Activated CD8-positive, alpha-beta memory T cell treated with anti-CD3 and anti-CD28 coated beads, Interleukin-2, amount 50 U/mL, for 24 hours (primary cell): Measurements from ENCODE around the gene CSNK1A1.
"Not testable (repeated sequence)": the region's sequence is repeated elsewhere in the genome, so short reads cannot be mapped to it uniquely, and the experiment has no call there.

ENCODE experiments used
- DNase-seq: peaks from one replicate; pipeline ENCODE4 v3.0.0-alpha.2; 2020; ENCODE audit errors: extremely low read depth

Gene CSNK1A1

DNA sequence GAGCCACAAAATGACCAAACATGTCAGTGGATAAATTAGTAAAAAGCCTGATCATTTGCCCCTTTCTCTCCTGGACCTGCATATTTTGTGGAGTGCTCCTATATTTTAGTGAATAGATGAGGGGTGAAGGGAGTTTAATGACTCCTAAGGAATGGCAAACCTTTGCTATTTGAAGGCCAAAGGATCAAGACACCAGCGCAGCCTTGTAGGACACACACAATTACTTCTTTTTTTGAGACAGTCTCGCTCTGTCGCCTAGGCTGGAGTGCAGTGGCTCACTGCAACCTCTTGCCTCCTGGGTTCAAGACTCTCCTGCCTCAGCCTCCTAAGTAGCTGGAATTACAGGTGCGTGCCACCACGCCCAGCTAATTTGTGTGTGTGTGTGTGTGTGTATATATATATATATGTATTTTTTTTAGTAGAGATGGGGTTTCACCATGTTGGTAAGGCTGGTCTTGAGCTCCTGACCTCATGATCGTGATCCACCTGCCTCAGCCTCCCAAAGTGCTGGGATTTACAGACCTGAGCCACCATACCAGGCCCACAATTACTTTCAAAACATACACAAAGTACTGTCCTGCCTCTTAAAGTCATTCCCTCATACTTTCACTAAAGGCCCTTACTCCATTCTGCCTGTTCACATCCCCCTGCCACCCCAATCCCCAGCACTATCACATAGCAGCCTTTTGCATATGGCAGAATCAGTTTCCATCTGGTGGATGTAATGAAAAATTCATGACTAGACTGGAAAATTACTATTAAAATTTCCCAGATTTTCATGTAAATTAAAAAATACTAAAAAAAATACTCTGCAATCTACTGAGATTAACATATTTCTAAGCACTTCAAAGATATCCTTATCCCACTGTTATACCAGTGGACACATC is 60.4 kb downstream of the CSNK1A1 start:
- DNase-seq = no peak

DNA sequence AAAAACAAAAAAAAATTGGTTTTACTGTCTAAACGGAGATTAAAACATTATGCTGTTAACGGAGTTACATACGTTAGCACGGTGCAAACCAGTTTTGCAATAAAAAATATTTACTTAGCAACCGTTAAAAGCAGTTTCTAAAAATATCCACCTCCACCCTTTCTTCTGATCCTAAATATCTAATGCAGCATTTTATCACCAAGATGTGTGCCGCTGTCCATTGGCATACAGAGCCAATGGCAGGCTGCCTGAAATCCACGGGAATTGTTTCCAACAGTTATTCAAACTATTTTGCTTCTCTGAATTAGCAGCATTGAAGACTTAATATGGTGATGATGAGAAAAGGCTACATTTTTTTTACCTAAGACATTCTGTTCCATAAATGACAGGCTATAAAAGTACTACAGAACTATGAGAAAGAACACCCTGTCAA is 61.6 kb downstream of the CSNK1A1 start:
- DNase-seq = no peak

DNA sequence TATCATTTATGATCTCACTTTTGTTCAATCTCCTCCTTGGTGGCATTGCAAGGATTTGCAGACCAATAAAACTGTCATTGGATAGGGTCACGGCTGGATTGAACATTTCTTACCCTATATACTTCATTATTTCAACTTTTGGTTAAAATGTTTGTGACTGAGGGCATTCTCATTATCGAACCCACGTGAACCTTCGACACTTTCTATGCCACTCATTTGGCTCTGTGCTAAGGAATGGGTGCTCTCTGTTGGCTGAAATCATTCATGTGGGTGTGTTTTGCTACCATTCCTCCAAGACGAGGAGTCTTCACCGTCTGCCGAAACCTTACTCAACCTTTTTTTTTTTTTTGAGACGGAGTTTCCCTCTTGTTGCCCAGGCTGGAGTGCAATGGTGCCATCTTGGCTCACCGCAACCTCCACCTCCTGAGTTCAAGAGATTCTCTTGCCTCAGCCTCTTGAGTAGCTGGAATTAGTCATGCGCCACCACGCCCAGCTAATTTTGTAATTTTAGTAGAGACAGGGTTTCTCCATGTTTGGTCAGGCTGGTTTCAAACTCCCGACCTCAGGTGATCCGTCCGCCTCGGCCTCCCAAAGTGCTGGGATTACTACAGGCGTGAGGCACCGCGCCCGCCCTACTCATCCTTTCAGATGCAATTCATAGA is 62.5 kb downstream of the CSNK1A1 start:
- no peak for DNase-seq

DNA sequence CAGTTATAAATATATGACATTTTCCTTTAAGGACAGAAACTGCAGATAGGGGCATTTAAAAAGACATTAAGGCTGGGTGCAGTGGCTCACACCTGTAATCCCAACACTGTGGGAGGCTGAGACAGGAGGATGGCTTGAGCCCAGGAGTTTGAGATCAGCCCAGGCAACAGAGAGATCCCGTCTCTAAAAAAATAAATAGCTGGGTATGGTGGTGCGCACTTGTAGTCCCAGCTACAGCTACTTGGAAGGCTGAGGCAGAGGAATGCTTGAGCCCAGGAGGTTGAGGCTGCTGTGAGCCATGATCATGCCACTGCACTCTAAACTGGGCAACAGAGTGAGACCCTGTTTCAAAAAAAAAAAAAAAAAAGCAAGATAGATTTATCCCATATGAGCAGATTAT is 63.6 kb downstream of the CSNK1A1 start:
- DNase-seq = no peak

DNA sequence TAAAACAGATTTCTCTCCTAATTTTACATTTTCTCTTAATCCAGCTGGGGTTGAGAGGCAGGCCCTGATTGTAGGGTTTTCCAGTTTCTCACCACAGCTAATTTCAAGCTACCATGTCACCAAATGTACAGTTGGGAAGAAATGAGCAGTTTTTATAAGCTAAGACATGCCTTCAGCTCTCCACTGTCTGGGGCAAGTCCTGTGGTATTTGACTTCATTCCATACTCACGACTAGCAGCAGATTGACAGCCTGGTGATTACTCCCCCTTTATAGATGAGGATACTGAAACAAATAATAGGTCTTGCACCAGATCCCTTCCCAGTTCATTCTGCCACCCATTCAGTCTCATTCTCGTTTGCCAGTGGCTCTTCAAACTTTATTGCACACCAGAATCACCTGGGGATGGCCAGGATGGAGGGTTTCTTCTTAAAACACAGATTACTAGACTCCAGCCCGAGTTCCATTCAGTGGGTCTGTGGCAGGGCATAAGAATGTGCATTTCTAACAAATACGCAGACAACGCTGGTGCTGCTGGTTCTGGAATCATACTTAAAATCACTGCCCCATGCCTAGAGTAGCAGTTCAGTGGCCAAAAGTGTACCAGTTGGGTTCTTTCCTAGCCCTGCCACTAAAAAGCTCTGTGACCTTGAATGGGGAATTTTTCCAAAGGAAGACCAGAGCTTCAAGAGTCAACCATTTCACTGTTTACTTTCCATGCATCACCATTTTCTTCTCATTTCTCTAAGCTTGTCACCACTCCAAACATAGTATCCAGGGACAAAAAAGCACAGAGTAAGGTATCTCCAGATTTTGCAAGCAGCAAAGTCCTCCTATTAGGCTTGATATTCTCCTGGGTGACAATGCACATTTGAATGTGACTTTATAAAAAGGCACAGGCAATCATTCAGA is 64.3 kb downstream of the CSNK1A1 start:
- no peak for DNase-seq

DNA sequence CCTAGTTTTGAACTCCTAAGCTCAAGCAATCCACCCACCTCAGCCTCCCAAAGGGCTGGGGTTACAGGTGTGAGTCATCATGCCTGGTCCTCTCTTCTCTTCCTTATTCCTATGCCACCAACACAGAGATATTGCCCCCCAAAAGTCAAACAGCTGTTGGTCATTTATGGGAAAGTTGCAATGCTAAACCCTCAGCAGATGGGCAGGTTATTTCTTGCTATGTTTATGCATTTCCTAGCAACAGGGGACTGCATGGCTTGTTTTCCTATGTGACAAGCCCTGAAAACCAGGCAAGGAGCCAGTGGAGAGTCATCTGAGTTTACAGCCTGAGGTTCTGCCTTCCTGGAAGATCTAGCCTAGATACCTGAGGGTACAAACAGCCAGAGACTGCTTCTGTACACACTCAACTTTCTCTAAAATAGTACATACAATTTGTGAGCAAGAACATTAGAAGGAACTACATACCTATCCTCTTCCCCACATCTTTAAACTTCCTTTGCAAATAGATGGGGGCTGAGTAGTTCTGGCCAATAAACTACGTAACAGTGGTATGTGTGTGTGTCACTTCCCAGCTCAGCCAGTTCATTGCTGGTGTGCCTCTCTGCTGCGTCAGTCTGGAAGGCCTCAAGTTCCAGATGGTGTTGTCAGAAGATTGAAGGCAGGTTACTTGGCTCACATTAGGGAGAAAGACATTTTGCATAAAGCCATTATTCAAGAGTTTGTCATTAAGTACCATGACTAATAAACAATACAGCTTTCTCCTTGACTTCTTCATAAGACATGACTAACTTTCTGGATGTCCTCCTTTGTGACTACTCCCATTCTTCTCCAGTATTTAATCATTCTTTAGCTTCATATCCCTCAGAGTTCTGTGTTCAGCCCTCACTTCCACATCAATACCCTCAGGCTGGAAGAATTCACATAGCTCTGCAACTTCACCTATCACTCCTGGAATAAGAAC is 65.3 kb downstream of the CSNK1A1 start:
- no peak for DNase-seq

DNA sequence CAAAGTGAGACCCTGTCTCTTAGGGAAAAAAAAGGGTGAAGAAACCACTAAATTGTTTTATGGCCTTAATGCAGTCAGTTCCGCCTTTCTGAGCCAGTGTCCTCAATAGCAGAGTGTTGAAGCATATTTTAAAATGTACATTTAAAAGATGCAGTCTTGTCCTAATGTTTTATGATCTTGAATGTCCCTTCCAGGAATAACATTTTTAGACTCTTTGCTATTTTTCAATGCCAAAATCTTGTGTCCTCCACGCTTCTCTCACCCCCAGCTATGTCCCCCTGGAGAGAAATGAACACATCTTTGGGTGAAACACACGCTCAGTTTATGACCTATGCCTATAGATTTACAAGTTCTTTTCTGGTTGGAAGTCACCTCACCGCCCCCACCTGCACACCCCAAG is 69.8 kb downstream of the CSNK1A1 start:
- no peak for DNase-seq

DNA sequence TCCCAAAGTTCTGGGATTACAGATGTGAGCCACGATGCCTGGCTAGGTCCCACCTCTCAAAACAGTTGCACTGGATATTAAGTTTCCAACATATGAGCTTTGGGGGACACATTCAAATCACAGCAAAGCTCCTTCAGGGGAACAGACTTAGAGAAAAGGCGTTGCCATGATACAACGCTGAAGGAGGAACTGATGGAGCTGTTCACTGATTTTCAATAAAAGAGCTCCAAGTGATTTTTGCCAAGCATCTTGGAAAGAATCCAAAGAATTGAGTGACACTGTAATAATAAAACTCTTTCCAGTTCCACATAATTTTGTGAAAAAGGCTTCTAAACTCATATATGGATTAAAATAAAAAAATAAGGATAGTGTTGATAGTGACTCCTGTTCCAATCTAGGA is 72.5 kb downstream of the CSNK1A1 start:
- DNase-seq = no peak

DNA sequence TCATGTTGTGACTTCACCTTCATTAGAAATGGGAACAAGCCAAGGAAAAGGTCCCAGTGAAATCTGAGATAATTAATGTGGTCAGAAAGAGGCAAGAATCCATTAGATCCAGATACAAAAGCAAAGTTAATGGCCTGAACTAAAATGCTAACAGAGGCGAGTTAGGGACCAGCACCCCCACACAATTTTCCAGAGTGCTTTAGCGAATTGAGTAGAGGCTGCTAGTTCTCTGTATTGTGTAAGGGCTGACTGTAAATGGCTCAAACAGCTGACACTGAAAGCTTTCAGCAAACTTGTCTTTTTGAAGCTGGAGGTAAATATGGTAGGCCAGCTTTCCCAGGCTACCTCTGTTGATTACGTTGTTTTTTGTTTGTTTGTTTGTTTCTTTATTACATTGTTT is 75.5 kb downstream of the CSNK1A1 start:
- DNase-seq = no peak

DNA sequence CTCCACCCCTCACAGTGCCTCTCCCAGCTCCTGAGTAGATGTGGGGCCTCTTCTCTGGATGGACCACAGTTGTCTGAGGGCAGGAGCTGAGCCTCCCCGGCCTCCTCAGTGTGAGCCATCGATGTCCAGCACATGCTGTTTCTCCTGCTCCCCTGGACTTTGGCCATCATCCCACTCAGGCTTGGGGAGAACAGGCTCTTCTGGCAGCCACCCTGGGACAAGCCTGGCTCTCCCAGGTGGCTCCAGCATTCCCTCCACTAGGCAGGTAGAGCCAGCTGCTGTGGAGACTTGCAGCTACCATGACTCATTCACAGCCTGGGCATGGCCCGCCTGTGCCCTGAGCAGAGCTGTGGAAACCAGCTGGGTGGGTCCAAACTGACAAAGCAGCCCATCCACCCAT is 77.0 kb downstream of the CSNK1A1 start:
- DNase-seq = no peak

DNA sequence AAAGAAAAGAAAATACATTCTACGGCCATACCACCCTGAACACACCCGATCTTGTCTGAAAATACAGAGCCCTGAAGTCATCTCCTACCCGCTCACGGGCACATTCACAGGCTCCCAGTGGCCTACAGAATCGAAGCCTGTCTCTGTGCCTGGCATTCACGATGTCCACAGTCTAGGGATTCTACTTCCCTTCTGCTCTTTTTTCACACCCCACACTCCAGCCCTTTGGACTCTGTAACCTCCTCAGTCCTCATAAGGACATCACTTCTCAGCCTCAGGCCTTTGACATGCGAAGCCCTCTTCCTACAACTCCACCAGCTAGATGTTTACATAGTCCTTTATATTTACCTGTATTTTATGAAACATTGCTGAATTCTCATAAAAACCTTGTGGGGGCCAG is 77.8 kb downstream of the CSNK1A1 start:
- DNase-seq = no peak

DNA sequence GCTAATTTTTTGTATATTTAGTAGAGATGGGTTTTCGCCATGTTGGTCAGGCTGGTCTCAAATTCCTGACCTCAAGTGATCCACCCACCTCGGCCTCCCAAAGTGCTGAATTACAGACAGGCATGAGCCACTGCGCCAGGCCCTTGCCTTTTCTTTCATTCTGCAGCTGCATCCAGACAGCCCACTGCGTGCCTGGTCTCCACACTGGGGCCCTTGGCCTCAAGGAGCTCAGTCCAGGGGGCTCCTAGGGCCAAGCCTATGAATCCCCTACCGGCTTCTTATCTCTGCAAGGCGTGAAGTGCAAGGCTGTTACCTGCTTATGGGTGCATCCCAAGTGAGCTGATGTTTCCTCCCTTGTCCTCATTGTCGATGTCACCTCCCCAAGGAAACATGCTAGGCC is 78.8 kb downstream of the CSNK1A1 start:
- no peak for DNase-seq

DNA sequence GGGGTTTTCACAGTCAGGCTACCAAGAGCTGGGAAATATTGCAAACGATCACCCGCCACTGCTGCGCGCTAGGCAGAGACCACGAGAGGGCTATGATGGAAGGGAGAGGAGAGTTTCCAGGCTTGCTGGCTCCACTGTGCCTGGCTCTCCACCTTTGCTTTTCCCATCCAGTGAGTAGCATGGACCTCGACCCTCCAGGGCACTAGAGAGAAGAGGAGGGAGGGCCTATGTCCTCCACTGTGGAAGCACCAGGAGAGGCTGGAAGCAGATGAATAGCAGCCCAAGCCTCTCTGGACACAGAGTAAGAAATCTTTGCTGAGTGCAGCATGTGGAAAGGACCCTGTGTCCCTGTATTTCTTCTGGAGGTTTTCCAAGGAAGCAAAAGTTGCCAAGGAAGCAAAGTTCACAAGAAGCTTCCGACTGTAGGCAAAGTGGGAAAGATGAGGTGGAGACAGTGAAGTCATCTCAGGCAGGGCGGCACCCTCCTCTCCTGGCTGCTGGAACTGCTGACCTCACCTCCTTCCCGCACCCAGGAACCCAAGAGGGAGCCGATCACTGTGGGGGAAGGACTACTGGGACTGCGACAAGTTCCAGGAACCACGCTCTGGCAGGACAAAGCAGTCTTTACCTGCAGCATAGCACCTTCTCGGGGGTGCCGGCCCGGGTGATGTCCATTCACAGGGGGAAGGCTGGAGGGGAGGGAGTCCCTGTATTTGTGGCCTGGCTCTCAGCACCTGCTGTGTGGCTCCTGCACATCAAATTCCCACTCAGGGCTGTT is 79.6 kb downstream of the CSNK1A1 start:
- DNase-seq = no peak

DNA sequence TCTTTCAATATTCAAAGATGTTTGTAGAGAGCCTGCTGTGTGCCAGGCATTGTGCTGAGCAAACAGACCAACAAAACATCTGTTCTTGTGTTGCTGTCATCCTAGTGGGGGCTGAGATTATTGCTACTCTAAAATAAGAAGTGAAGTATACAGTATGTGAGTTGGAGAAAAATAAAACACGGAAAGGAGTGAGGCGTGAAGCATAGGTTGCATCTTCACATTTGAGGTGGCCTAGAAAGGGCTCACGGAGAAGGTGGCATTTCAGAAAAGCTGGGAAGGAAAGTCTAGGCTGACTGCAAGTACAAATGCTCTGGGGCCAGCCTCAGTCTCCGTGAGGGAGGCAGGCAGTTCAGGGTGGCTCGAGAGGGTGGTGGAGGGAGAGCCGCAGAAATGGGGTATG is 80.3 kb downstream of the CSNK1A1 start:
- no peak for DNase-seq

DNA sequence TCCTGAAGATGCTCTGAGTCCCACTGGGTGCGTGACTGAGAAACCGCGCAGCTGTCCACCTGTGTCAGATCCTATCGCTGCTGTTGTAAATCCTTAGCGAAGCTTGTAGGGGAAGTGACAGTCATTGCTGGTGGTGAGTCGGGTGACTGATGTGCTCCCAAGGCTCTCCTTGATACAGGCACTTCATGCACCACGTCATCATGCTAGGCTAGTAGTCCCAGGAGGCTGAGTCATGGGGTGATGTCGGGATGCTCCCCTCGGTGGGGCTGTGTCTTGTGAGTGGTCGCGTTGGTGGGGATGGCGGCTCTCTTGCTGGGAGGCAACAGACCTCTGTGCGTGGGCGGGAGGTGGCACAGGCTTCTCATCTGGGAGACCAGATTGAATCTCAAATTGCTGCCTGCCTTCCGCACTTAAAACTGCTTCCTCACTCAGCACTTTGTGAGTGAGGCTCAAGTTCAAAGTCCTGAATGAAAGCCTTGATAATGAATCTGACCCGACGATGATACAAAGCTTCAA is 84.7 kb downstream of the CSNK1A1 start:
- no peak for DNase-seq

DNA sequence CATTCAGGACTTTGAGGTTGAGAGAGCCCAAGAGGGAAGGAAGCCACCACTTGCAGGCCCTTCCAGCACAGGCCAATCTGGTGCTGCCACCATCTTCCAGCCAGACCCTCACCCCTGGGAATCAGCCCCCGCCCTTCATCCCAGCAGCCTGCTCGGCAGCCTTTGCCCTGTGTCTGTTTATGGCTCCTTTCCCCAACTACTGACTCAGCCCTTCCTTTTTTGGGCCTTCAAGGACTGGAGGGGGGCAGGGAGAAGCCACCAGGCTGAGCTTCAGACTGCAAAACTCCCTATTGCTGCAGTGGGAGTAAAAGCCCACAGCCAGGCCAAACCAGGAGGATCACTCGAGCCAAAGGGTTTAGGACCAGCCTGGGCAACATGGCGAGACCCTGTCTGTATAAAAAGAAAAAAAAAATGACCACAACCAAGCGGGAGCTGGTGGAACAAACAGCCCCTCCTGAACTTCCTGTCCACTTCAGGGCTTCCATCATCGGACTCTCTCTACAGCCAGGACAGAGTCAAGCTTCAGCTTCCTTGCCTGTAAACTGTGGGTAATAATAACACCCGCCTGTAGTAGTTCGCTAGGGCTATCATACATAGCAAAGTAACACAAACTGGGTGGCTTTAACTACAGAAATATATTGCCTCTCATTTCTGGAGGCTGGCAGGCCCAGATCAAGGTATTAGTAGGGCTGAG is 86.3 kb downstream of the CSNK1A1 start:
- DNase-seq = no peak

DNA sequence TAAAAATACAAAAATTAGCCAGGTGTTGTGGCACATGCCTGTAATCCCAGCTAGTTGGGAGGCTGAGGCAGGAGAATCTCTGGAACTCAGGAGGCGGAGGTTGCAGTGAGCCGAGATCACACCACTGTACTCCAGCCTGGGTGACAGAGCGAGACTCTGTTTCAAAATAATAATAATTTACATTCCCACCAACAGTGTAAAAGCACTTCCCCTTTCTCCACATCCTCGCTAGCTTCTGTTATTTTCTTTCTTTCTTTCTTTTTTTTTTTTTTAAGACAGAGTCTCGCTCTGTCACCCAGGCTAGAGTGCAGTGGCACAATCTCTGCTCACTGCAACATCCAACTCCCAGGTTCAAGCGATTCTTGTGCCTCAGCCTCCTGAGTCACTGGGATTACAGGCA is 89.3 kb downstream of the CSNK1A1 start:
- DNase-seq = not testable (repeated sequence)

DNA sequence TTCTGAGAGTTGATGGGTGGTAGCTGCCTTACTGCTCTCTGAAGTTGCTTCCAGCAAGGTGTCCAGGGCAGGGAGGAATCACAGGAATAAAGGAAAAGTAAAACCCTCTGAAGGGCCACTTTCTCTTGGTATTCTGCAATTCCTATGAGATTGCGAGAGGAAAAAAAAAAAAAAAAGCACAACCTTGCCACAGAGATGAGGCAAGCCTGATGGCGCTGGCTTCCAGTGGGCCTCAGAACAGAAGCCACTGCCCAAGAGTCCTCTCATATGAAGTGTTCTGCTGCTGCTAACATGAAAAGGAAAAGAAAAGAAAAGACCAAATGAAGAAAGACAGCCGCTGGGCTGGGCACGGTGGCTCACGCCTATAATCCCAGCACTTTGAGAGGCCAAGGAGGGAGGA is 91.3 kb downstream of the CSNK1A1 start:
- DNase-seq = no peak

DNA sequence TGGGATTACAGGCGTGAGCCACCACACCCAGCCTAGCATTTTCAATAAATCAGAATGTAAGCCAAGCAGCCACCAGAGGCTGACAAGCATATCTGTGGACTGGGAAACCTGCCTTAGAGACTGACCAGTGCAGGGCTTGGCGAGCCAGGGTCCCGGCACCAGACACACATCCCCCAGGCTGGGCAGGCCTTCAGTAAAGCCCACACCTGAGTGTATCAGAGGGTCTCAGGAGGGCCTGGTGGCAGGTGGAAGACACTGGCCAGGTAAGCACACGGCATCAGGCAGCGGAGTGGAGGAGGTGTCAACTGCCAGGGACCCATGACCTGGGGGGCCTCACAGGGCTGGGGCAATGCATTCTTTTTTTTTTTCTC is 93.9 kb downstream of the CSNK1A1 start:
- no peak for DNase-seq
